GM12872 (cell line): ENCODE results near the gene ALDH1A3.

Experiments
- TF ChIP-seq, protein P1 (sequence below): IDR thresholded peaks from 3 replicates; pipeline ENCODE4 v1.5.1; 2011; ENCODE audit warnings: low read depth, mild to moderate bottlenecking, low read length, moderate library complexity; ENCODE audit not compliant: insufficient read depth

ALDH1A3 gene

DNA sequence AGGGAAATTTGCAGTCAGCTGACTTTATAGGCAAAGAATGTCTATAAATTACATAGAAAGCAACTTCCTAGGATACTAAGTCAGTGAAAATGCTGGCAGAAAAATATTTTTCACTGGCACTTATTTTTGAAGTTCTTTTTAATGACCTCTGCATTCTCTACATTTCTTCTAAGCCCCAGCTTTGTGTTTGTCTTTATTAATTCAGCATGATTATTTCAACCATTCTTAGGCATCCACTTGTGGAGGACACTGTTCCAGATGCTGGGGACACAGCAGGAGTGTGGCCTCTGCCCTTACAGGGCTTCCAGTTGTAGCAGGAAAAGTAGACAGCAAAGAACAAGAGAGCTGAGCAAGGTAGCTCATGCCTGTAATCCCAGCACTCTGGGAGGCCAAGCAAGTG, 54.5 kb downstream of the ALDH1A3 start:
- TF ChIP-seq, protein P1, sequence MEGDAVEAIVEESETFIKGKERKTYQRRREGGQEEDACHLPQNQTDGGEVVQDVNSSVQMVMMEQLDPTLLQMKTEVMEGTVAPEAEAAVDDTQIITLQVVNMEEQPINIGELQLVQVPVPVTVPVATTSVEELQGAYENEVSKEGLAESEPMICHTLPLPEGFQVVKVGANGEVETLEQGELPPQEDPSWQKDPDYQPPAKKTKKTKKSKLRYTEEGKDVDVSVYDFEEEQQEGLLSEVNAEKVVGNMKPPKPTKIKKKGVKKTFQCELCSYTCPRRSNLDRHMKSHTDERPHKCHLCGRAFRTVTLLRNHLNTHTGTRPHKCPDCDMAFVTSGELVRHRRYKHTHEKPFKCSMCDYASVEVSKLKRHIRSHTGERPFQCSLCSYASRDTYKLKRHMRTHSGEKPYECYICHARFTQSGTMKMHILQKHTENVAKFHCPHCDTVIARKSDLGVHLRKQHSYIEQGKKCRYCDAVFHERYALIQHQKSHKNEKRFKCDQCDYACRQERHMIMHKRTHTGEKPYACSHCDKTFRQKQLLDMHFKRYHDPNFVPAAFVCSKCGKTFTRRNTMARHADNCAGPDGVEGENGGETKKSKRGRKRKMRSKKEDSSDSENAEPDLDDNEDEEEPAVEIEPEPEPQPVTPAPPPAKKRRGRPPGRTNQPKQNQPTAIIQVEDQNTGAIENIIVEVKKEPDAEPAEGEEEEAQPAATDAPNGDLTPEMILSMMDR: no peak

DNA sequence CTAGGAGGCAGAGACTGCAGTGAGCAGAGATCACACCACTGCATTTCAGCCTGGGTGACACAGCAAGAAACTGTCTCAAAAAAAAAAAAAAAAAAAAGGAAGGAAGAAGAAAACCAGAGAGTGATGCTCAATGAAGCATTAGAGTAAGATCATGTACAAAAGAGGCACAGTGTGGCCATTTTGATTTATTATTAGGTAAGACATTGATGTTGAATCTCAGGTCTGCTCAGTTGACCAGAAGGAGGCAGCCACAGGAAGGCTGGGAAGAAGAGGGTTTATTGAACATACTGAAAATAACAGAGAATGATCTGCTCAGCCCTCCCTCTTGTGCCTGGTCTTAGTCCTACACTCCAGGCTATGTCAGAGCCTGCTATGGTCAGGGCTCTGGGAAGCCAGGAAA, 55.1 kb downstream of the ALDH1A3 start:
- TF ChIP-seq, protein P1: peak; percentile 46

DNA sequence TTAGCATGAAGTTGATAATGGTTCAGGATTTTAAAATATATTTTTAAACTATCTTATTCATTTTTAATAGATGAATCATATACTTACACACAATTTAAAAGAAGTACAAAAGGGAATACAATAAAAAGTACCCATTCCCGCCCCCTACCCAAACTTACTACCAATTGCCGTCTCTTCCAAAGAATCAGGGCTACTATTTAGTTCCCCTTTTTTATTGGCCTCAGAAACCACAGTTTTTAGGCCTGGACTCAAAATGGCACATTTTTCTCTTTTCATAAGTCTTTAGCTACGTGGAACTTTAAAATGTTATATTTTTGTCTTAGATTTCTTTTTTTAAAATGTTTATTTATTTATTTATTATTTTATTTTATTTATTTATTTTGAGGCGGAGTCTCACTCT, 57.5 kb downstream of the ALDH1A3 start:
- TF ChIP-seq, protein P1: no peak

DNA sequence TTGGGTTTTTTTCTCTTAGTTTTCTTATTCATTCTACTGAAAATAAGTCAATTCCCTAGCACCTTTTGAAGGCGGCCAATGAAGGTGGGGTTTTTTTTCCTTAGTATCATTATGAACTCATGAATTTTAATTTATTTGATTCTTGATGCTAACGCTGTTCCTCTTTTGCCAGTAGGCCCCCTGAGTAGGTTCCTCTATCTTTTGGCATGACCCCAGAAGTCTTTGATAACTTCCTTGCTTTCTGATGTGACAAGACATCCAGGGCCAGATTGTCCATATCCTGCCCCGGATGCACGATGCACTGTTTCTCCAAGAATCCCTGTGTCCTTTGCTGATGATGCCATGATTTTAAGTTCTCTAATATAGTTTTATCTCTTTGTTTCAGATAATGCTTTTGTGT, 60.2 kb downstream of the ALDH1A3 start:
- TF ChIP-seq, protein P1: no peak

DNA sequence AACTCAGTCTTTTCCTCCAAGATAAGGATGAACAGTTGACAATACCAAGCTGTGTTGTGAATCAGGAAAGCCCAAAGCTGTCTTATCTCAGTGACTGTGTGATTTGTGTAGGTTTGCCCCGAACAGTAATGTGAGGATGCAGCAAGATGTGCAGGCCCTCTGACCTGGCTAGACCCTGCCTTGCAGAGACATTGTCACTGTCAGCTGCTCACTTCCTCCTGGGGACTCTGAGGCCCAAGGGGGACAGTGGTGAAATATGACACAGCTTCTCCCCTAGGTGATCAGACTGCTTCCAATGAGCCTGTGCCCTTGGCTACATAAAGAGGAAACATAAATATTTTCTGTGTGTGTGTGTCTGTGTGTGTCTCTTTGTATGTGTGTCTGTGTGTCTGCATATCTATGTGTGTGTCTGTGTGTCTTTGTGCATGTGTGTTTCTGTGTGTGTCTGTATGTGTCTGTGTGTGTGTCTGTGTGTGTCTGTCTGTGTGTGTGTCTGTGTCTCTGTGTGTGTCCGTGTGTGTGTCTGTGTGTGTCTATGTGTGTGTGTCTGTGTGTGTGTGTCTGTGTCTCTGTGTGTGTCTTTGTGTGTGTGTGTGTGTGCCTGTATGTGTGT, 61.2 kb downstream of the ALDH1A3 start:
- TF ChIP-seq, protein P1: no peak

DNA sequence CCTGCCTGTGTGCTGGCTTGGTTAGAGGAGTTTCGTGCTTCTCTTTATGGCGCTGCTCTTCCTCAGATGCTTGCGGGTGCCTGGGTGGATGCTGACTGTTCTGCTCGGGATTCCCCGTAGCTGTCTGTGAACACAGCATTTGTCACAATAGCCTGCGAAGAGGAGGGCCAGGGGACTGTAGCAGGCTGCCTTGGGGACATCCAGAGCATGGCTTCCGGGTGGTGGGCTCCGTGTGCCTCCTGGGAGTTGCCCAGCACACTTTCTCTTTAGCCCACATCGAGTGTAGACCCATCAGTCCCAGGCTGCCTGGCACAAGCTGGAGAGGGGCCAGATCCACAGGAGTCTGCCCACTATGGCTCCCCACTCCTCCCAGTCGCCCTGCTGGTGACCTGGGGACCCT, 61.9 kb downstream of the ALDH1A3 start:
- TF ChIP-seq, protein P1: no peak

DNA sequence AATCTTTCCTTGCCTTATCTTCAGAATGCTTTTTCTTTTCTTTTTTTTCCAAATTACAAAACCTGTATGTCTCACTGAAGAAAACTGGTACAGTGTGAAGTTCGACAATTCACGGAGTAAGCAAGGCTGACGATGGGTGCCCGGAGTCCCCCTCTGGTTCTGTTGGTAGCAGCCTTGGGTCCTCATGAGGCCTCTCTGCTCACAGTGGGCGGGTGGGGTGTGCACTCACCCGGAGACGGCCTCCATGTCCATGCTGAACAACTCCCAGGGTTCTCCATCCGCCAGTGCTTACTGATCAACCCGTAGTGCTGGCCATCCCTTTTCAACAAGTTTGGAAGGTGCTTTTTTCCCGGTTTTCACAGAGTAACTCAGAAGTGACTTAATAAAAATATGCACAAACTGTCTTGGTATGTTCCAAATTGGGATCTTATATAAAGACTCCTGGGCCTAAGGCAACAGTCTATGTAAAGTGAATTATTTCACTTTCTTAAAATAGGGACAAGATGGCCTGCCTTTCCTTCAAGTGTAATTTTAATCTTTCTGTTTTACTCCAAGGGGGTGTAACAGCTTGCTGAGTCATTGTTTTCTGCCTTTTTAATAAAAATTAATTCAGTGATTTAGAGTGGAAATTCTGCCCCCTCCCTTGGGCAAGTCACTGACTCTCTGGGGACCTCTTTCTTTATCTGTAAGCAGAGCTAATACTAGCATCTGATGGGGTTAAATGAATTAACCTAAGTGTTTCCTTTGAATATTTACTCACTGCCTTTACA, 63.2 kb downstream of the ALDH1A3 start:
- TF ChIP-seq, protein P1: no peak
